ENCODE measurements around the gene MC2R. TPM values are rescaled to one million over a fixed set of nuclear protein-coding genes. Genes with fewer than 3 reads are reported as not detected.

MC2R gene
- total RNA-seq: not detected

- DNase-seq: no peak
Measured at GRCh38 chr18:13915391-13915790, at the start of gene MC2R. TSS of gene MC2R (minus strand) at chr18:13915536. CDS start at chr18:13885518, 30,018 bp downstream.

GRCh38 chr18:13945811-13946210 lies 30.5 kb upstream of the MC2R start:
- no peak for DNase-seq

- no peak for DNase-seq
Measured at GRCh38 chr18:13943338-13943737, 28.0 kb upstream of the MC2R start.

GRCh38 chr18:13940326-13940725 lies 25.0 kb upstream of the MC2R start:
- DNase-seq: no peak

GRCh38 chr18:13934676-13935075 lies 19.3 kb upstream of the MC2R start:
- no peak for DNase-seq

- no peak for DNase-seq
Measured at GRCh38 chr18:13934058-13934457, 18.7 kb upstream of the MC2R start.

GRCh38 chr18:13932285-13933025 lies 17.1 kb upstream of the MC2R start:
- DNase-seq: no peak

- no peak for DNase-seq
Measured at GRCh38 chr18:13930964-13931363, 15.6 kb upstream of the MC2R start.

GRCh38 chr18:13923221-13923620 lies 7.9 kb upstream of the MC2R start:
- no peak for DNase-seq

GRCh38 chr18:13918898-13919297 lies 3.6 kb upstream of the MC2R start:
- no peak for DNase-seq

- DNase-seq: no peak
Measured at GRCh38 chr18:13917401-13917800, 2.1 kb upstream of the MC2R start.

- no peak for DNase-seq
Measured at GRCh38 chr18:13916559-13916958, 1.2 kb upstream of the MC2R start.

- DNase-seq: peak; percentile 30
Measured at GRCh38 chr18:13915995-13916431, 677 bp upstream of the MC2R start.

- DNase-seq: no peak
Measured at GRCh38 chr18:13914756-13915155, 580 bp downstream of the MC2R start.

- no peak for DNase-seq
Measured at GRCh38 chr18:13914170-13914569, 1.2 kb downstream of the MC2R start.

- DNase-seq: no peak
Measured at GRCh38 chr18:13913205-13913604, 2.1 kb downstream of the MC2R start.

GRCh38 chr18:13912601-13913000 lies 2.7 kb downstream of the MC2R start:
- DNase-seq: no peak

GRCh38 chr18:13910986-13911385 lies 4.3 kb downstream of the MC2R start:
- DNase-seq: no peak

- DNase-seq: no peak
Measured at GRCh38 chr18:13910501-13910900, 4.8 kb downstream of the MC2R start.

GRCh38 chr18:13909141-13909940 lies 6.0 kb downstream of the MC2R start:
- no peak for DNase-seq

GRCh38 chr18:13900633-13901032 lies 14.7 kb downstream of the MC2R start:
- no peak for DNase-seq

- DNase-seq: no peak
Measured at GRCh38 chr18:13895505-13896033, 19.8 kb downstream of the MC2R start.

GRCh38 chr18:13894531-13894930 lies 20.8 kb downstream of the MC2R start:
- no peak for DNase-seq

GRCh38 chr18:13893418-13893760 lies 21.9 kb downstream of the MC2R start:
- no peak for DNase-seq
